KMS-11 (cell line): ENCODE data around the gene MAGI2.

ENCODE experiments used
- H2AFZ ChIP-seq: fragments of 200-600 bp; sonication (generic); 2 replicates; pipeline ENCODE4 v1.6.1; 2016; ENCODE audit warnings: antibody characterized with exemption, mixed run types, low read depth
- H3K27ac ChIP-seq: fragments of 200-600 bp; sonication (generic); 2 replicates; pipeline ENCODE4 v1.6.1; 2016; ENCODE audit warnings: mild to moderate bottlenecking, mixed run types
- H3K27me3 ChIP-seq: fragments of 200-600 bp; sonication (generic); 2 replicates; pipeline ENCODE4 v1.6.1; 2017; ENCODE audit warnings: mild to moderate bottlenecking, low read depth, mixed run types, moderate library complexity; ENCODE audit not compliant: insufficient read depth
- H3K36me3 ChIP-seq: fragments of 200-600 bp; sonication (generic); 2 replicates; pipeline ENCODE4 v1.6.1; 2017; ENCODE audit warnings: mild to moderate bottlenecking, mixed run types; ENCODE audit not compliant: insufficient read depth
- H3K4me1 ChIP-seq: fragments of 200-600 bp; sonication (generic); 2 replicates; pipeline ENCODE4 v1.6.1; 2016; ENCODE audit warnings: mild to moderate bottlenecking, low read depth, mixed run types; ENCODE audit not compliant: poor library complexity, severe bottlenecking
- H3K4me2 ChIP-seq: fragments of 200-600 bp; sonication (generic); 2 replicates; pipeline ENCODE4 v1.7.0; 2016; ENCODE audit warnings: mild to moderate bottlenecking, mixed run types
- H3K4me3 ChIP-seq: fragments of 200-600 bp; sonication (generic); IDR thresholded peaks from 2 replicates; pipeline ENCODE4 v1.6.1; 2017; ENCODE audit warnings: low read depth, low read length, mixed read lengths; ENCODE audit not compliant: insufficient read depth
- H3K79me2 ChIP-seq: fragments of 200-600 bp; sonication (generic); 2 replicates; pipeline ENCODE4 v1.6.1; 2016; ENCODE audit warnings: low read depth, mixed run types; ENCODE audit not compliant: insufficient read depth
- H3K9ac ChIP-seq: fragments of 200-600 bp; sonication (generic); 2 replicates; pipeline ENCODE4 v1.6.1; 2016; ENCODE audit warnings: mild to moderate bottlenecking, mixed run types
- H4K20me1 ChIP-seq: fragments of 200-600 bp; sonication (generic); 2 replicates; pipeline ENCODE4 v1.6.1; 2016; ENCODE audit warnings: mild to moderate bottlenecking, mixed run types; ENCODE audit not compliant: insufficient read depth
- CTCF ChIP-seq: fragments of 200-600 bp; sonication (generic); conservative IDR thresholded peaks from 2 replicates; pipeline ENCODE4 v1.6.1; 2017; ENCODE audit warnings: low read depth, mild to moderate bottlenecking, antibody characterized with exemption, low read length, moderate library complexity, mixed read lengths

MAGI2 gene

GRCh38 chr7:79462390-79462789 is 8.9 kb upstream of the MAGI2 start:
- TF ChIP-seq CTCF: no peak
- no peaks in the 10 kb centered on the region for H3K79me2 ChIP-seq
- H3K27ac ChIP-seq: no peak overlapping the region
- H3K27me3 ChIP-seq: no peaks in the 10 kb centered on the region
- no peaks in the 10 kb centered on the region for H3K4me1 ChIP-seq
- H3K4me3 ChIP-seq: no peak overlapping the region
- no peaks in the 10 kb centered on the region for H4K20me1 ChIP-seq
- H3K9ac ChIP-seq: no peak overlapping the region
- H2AFZ ChIP-seq: no peak overlapping the region
- no peaks in the 10 kb centered on the region for H3K36me3 ChIP-seq
- no peak overlapping the region for H3K4me2 ChIP-seq

GRCh38 chr7:79461660-79462059 is 8.2 kb upstream of the MAGI2 start:
- Histone ChIP-seq H3K36me3 (no peaks in the 10 kb centered on the region), H3K79me2 (no peaks in the 10 kb centered on the region), H3K4me1 (no peaks in the 10 kb centered on the region), H4K20me1 (no peaks in the 10 kb centered on the region), H3K4me2 (no peak overlapping the region), H3K9ac (no peak overlapping the region), H3K27me3 (no peaks in the 10 kb centered on the region), H3K27ac (no peak overlapping the region), H3K4me3 (no peak overlapping the region), H2AFZ (no peak overlapping the region)
- TF ChIP-seq CTCF: no peak

GRCh38 chr7:79459381-79459780 is 5.9 kb upstream of the MAGI2 start:
- Histone ChIP-seq H2AFZ (no peak overlapping the region), H3K4me2 (no peak overlapping the region), H3K27ac (no peak overlapping the region), H3K79me2 (no peaks in the 10 kb centered on the region), H3K9ac (no peak overlapping the region), H3K36me3 (no peaks in the 10 kb centered on the region), H3K4me3 (no peak overlapping the region), H3K4me1 (no peaks in the 10 kb centered on the region), H3K27me3 (no peaks in the 10 kb centered on the region), H4K20me1 (no peaks in the 10 kb centered on the region)
- TF ChIP-seq CTCF: no peak

- no peak overlapping the region for H3K4me3 ChIP-seq
- no peak overlapping the region for H3K9ac ChIP-seq
- no peak overlapping the region for H3K4me2 ChIP-seq
- H3K36me3 ChIP-seq: no peaks in the 10 kb centered on the region
- no peaks in the 10 kb centered on the region for H3K27me3 ChIP-seq
- TF ChIP-seq CTCF: no peak
- no peaks in the 10 kb centered on the region for H4K20me1 ChIP-seq
- H3K27ac ChIP-seq: no peak overlapping the region
- no peak overlapping the region for H2AFZ ChIP-seq
- no peaks in the 10 kb centered on the region for H3K4me1 ChIP-seq
- H3K79me2 ChIP-seq: no peaks in the 10 kb centered on the region
These were observed 5.3 kb upstream of the MAGI2 start for GRCh38 chr7:79458796-79459195.
